ENCODE results near the gene MEGF11. TPM values are rescaled to one million over a fixed set of nuclear protein-coding genes. Genes with fewer than 3 reads are reported as not detected.

Gene MEGF11
- total and polyA plus RNA-seq, 3 experiments from 2014 or later = not detected

GRCh38 chr15:66078196-66078928 lies 175.2 kb downstream of the MEGF11 start:
- ChIA-PET POLR2A (no interaction called here), CTCF (no interaction called here)
- no peak overlapping the region for H3K27ac ChIP-seq (ENCODE audit: low read depth, low read length)
- H3K4me3 ChIP-seq (ENCODE audit: low read length) = no peak overlapping the region
- no peaks in the 10 kb centered on the region for H3K4me1 ChIP-seq (ENCODE audit: insufficient read depth, low read length)
- no peak overlapping the region for H3K27ac Mint-ChIP-seq
- no peaks in the 10 kb centered on the region for H3K9me3 ChIP-seq (ENCODE audit: low read length)
- H3K27me3 ChIP-seq (ENCODE audit: insufficient read depth, low read length, poor library complexity, severe bottlenecking) = peaks cover 3% of the 10 kb centered on the region
- no peaks in the 10 kb centered on the region for H3K36me3 Mint-ChIP-seq
- no peaks in the 10 kb centered on the region for H3K36me3 ChIP-seq (ENCODE audit: insufficient read depth, low read length)
- no peak overlapping the region for H3K4me3 Mint-ChIP-seq
- no peak for DNase-seq
- H3K27me3 Mint-ChIP-seq = peaks cover 27 to 47% of the 10 kb centered on the region in 2 donors
- H3K4me1 Mint-ChIP-seq = no peaks in the 10 kb centered on the region
- no peaks in the 10 kb centered on the region for H3K9me3 Mint-ChIP-seq

DNA sequence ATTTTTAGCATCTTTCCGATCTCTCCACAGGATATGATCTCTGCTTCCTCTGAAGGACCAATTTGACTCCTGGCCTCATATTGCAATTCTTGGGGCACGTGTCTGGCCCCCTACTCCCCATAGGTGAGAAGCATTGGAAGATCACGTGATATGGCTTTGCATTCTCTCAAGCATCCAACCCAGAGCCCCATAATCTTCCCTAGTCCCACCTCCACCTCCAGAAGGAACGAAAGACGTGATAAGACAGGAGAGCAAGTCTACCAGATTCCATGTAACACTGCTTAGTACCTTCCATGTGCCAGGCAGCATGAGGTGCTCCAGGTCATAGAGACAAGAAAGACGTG lies 176.3 kb downstream of the MEGF11 start:
- CTCF ChIA-PET = no interaction called here
- Histone ChIP-seq H3K27me3 (ENCODE audit: insufficient read depth, low read length, poor library complexity, severe bottlenecking) (peaks cover 3% of the 10 kb centered on the region), H3K36me3 (ENCODE audit: insufficient read depth, low read length) (no peaks in the 10 kb centered on the region), H3K27ac (ENCODE audit: low read depth, low read length) (no peak overlapping the region), H3K4me3 (ENCODE audit: low read length) (no peak overlapping the region), H3K4me1 (ENCODE audit: insufficient read depth, low read length) (no peaks in the 10 kb centered on the region), H3K9me3 (ENCODE audit: low read length) (no peaks in the 10 kb centered on the region)
- Mint-ChIP-seq H3K9me3 (no peaks in the 10 kb centered on the region), H3K4me3 (no peak overlapping the region), H3K27me3 (peaks cover 23 to 44% of the 10 kb centered on the region in 2 donors), H3K36me3 (no peaks in the 10 kb centered on the region), H3K27ac (no peak overlapping the region), H3K4me1 (no peaks in the 10 kb centered on the region)
- DNase-seq = no peak
- POLR2A ChIA-PET = no interaction called here

- Mint-ChIP-seq H3K27me3 (peaks cover 21 to 44% of the 10 kb centered on the region in 2 donors), H3K4me3 (no peak overlapping the region), H3K36me3 (no peaks in the 10 kb centered on the region), H3K9me3 (no peaks in the 10 kb centered on the region), H3K4me1 (no peaks in the 10 kb centered on the region), H3K27ac (no peak overlapping the region)
- no peak overlapping the region for H3K27ac ChIP-seq (ENCODE audit: low read depth, low read length)
- H3K36me3 ChIP-seq (ENCODE audit: insufficient read depth, low read length) = no peaks in the 10 kb centered on the region
- ChIA-PET POLR2A (no interaction called here), CTCF (no interaction called here)
- no peaks in the 10 kb centered on the region for H3K4me1 ChIP-seq (ENCODE audit: insufficient read depth, low read length)
- no peak overlapping the region for H3K4me3 ChIP-seq (ENCODE audit: low read length)
- DNase-seq = no peak
- H3K9me3 ChIP-seq (ENCODE audit: low read length) = no peaks in the 10 kb centered on the region
- peaks cover 3% of the 10 kb centered on the region for H3K27me3 ChIP-seq (ENCODE audit: insufficient read depth, low read length, poor library complexity, severe bottlenecking)
Observed at GRCh38 chr15:66076591-66077319, 176.8 kb downstream of the MEGF11 start.

- Histone ChIP-seq H3K27ac (ENCODE audit: low read depth, low read length) (no peak overlapping the region), H3K9me3 (ENCODE audit: low read length) (no peaks in the 10 kb centered on the region), H3K27me3 (ENCODE audit: insufficient read depth, low read length, poor library complexity, severe bottlenecking) (peaks cover 3% of the 10 kb centered on the region), H3K4me1 (ENCODE audit: insufficient read depth, low read length) (no peaks in the 10 kb centered on the region), H3K36me3 (ENCODE audit: insufficient read depth, low read length) (no peaks in the 10 kb centered on the region), H3K4me3 (ENCODE audit: low read length) (no peak overlapping the region)
- Mint-ChIP-seq H3K27ac (no peak overlapping the region), H3K4me3 (peak overlapping the region in 1 of 7 donors; percentile 2), H3K4me1 (no peaks in the 10 kb centered on the region), H3K9me3 (no peaks in the 10 kb centered on the region), H3K36me3 (no peaks in the 10 kb centered on the region), H3K27me3 (peaks cover 20 to 48% of the 10 kb centered on the region in 2 donors)
- DNase-seq = no peak
- POLR2A ChIA-PET = no interaction called here
- CTCF ChIA-PET = no interaction called here
Observed at GRCh38 chr15:66075947-66076346, 177.6 kb downstream of the MEGF11 start.

DNA sequence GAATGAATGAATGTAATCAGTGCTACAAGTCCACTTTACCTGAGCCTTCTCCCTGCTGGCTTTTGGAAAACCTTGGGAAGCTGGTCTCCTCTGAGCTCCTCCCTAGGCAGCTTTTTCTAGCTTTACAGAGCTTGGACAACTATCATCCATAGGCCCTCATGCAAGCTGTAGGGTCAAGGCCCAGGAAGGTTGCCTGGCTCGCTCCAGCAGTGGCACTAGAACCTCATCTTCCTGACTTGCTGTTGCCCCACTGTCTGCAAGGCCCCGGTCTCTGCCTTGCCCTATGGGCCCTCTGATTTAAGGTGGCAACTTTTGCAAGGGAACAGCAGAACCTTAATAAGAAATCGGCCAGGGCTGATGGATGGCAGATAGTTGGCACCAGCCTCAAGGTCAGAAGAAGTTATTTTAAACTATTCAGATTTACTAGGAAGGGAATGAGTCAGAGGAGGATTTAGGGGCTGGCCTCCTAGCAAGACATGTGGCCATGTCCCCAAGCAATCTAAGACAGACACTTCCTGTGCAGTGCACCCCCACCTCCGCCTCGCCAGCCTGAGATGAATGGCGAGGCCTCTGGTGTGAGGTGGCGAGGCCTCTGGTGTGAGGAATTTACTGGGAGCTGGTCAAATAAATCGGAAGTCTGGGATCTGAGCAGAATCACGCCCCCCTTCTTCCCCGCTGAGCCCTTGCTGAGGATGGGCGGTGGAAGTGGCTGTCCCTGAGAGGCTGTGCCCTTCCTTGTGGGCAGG lies 180.8 kb downstream of the MEGF11 start:
- H3K36me3 Mint-ChIP-seq = no peaks in the 10 kb centered on the region
- H3K9me3 Mint-ChIP-seq = no peaks in the 10 kb centered on the region
- Histone ChIP-seq H3K27me3 (ENCODE audit: insufficient read depth, low read length, poor library complexity, severe bottlenecking) (no peaks in the 10 kb centered on the region), H3K4me1 (ENCODE audit: insufficient read depth, low read length) (no peaks in the 10 kb centered on the region), H3K4me3 (ENCODE audit: low read length) (no peak overlapping the region), H3K9me3 (ENCODE audit: low read length) (no peaks in the 10 kb centered on the region), H3K27ac (ENCODE audit: low read depth, low read length) (no peak overlapping the region), H3K36me3 (ENCODE audit: insufficient read depth, low read length) (no peaks in the 10 kb centered on the region)
- no peak overlapping the region for H3K4me3 Mint-ChIP-seq
- H3K27ac Mint-ChIP-seq = no peak overlapping the region
- peaks cover 7 to 37% of the 10 kb centered on the region in 2 donors for H3K27me3 Mint-ChIP-seq
- no peaks in the 10 kb centered on the region for H3K4me1 Mint-ChIP-seq
- no peak for DNase-seq
- ChIA-PET POLR2A (no interaction called here), CTCF (no interaction called here)

GRCh38 chr15:66071921-66072295 lies 181.6 kb downstream of the MEGF11 start:
- H3K27me3 ChIP-seq (ENCODE audit: insufficient read depth, low read length, poor library complexity, severe bottlenecking) = no peaks in the 10 kb centered on the region
- Mint-ChIP-seq H3K27me3 (peaks cover 5 to 28% of the 10 kb centered on the region in 2 donors), H3K4me3 (no peak overlapping the region), H3K36me3 (no peaks in the 10 kb centered on the region), H3K4me1 (no peaks in the 10 kb centered on the region), H3K9me3 (no peaks in the 10 kb centered on the region), H3K27ac (no peak overlapping the region)
- CTCF ChIA-PET = no interaction called here
- no peak overlapping the region for H3K27ac ChIP-seq (ENCODE audit: low read depth, low read length)
- DNase-seq = no peak
- no peaks in the 10 kb centered on the region for H3K36me3 ChIP-seq (ENCODE audit: insufficient read depth, low read length)
- no peaks in the 10 kb centered on the region for H3K4me1 ChIP-seq (ENCODE audit: insufficient read depth, low read length)
- no peaks in the 10 kb centered on the region for H3K9me3 ChIP-seq (ENCODE audit: low read length)
- H3K4me3 ChIP-seq (ENCODE audit: low read length) = no peak overlapping the region
- POLR2A ChIA-PET = no interaction called here

- H3K27ac ChIP-seq (ENCODE audit: low read depth, low read length) = no peak overlapping the region
- Mint-ChIP-seq H3K36me3 (no peaks in the 10 kb centered on the region), H3K4me1 (no peaks in the 10 kb centered on the region), H3K27me3 (peaks cover 3 to 22% of the 10 kb centered on the region in 2 donors), H3K27ac (no peak overlapping the region), H3K9me3 (no peaks in the 10 kb centered on the region), H3K4me3 (no peak overlapping the region)
- POLR2A ChIA-PET = no interaction called here
- H3K9me3 ChIP-seq (ENCODE audit: low read length) = no peaks in the 10 kb centered on the region
- DNase-seq = no peak
- no peaks in the 10 kb centered on the region for H3K27me3 ChIP-seq (ENCODE audit: insufficient read depth, low read length, poor library complexity, severe bottlenecking)
- no peaks in the 10 kb centered on the region for H3K4me1 ChIP-seq (ENCODE audit: insufficient read depth, low read length)
- no peak overlapping the region for H3K4me3 ChIP-seq (ENCODE audit: low read length)
- H3K36me3 ChIP-seq (ENCODE audit: insufficient read depth, low read length) = no peaks in the 10 kb centered on the region
- CTCF ChIA-PET = no interaction called here
Observed at GRCh38 chr15:66071160-66071920, 182.2 kb downstream of the MEGF11 start.
